Keratinocyte (primary cell): ENCODE data around the gene YWHAE.

Source experiments
- CTCF ChIP-seq, 3 experiments: IDR thresholded peaks in 1 of 3; conservative IDR thresholded peaks in 1 of 3; optimal IDR thresholded peaks in 1 of 3; 2 replicates in 2 of 3; 3 replicates in 1 of 3; pipeline versions ENCODE3 to v1.5.1; 2011; ENCODE audit warnings: low read length in 3 of 3, mild to moderate bottlenecking in 3 of 3, moderate library complexity in 2 of 3, control low read depth in 1 of 3, inconsistent platforms in 1 of 3; ENCODE audit not compliant: insufficient read depth in 2 of 3; ENCODE audit errors: extremely low read depth in 1 of 3
- EZH2 ChIP-seq: IDR thresholded peaks from one replicate; pipeline ENCODE4 v1.6.1; 2012; ENCODE audit warnings: inconsistent platforms, mild to moderate bottlenecking, low read length, moderate library complexity

GRCh38 chr17:1313270-1314005 is 86.6 kb downstream of the YWHAE start:
- TF ChIP-seq CTCF (optimal IDR thresholded peaks at IDR 0.05 in 1 of 3, IDR thresholded peaks at IDR 0.05 in 1 of 3, conservative IDR thresholded peaks at IDR 0.05 in 1 of 3; ENCODE audit: extremely low read depth in 1 of 3, insufficient read depth in 2 of 3, low read length in 3 of 3) (no peak), EZH2 (no peak)
